ENCODE results near the gene OR2T4.

Gene OR2T4

DNA sequence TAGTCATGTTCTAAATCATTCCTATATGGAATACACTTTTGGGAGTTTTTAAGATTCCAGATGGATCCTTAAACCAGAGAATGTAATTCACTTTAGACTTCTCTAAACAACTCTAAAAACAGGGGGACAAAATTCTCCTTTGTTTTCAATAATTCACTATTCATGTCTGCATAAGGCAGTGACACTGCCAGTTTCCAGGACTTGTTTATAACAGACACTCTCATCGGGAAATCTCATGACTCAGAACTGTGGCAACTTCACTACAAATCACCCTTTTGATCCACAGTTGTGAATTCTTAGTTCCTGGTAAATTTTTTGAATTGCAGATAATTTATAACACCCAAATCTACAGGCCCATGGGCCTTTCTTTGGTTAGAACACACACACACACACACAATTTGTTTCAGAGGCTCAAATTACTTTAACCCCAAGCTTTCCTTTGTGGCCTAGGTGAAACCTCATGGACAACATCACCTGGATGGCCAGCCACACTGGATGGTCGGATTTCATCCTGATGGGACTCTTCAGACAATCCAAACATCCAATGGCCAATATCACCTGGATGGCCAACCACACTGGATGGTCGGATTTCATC lies at the start of gene OR2T4:
TSS of gene OR2T4 (plus strand) at position 545 of the 595 bp plus-strand sequence. CDS start at position 545, 0 bp downstream.
- no peak for DNase-seq

DNA sequence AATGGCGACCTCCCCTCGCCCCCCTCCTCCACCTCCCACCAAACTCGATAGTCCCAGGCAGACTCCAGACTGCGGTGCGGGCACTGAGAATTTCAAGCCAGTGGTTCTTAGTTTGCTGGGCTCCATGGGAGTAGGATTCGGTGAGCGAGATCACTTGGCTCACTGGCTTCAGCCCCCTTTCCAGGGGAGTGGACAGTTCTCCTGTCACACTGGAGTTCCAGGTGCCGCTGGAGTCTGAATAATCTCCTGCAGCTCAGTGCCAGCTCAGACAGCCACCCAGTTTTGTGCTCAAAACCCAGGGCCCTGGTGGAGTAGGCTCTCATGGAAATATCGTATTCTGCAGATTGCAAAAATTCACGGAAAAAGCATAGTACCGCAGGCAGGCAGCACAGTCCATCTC lies 44.7 kb upstream of the OR2T4 start:
- no peak for DNase-seq

- no peak for DNase-seq
These were observed 37.0 kb upstream of the OR2T4 start, which contains the start of gene OR2M7 for GRCh38 chr1:248324468-248324867. Gene OR2M7, minus strand, starts transcription at chr1:248324568. Its CDS starts 0 bp downstream, at chr1:248324568.

DNA sequence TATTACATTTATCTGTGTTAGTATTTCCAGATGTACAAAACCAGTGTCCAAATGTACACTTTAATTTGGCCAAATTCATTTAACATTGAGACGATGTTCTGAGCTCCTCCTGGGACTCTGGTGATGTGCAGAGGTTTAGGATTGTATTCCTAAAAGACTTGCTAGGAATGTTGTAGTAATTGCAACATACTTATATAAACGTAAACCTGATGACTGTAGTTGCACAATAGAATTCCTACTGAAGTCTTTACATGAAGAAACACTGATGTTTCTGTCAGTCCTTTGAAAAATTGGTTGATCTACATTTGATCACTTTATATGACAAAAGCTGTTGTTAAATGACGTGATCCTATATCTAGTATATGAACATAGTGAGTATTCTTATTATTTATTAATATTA lies 18.0 kb upstream of the OR2T4 start:
- DNase-seq: no peak

DNA sequence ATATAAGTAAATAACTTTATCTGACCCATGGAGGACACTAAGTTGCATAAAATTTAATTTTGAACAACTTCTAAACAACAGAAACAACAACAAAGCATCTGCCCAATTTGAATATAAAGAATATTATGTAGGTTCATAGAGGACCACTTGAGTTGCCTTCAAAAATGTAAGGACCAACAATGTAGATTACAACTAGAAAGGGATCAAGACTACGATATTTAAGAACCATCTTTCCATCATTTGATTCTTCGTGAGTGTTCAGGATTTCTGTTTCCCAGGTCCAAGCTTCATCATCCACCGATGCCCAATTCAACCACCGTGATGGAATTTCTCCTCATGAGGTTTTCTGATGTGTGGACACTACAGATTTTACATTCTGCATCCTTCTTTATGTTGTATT lies 13.0 kb upstream of the OR2T4 start, which contains the start of gene OR14C36:
TSS of gene OR14C36 (plus strand) at position 301 of the 400 bp plus-strand sequence. CDS start at position 301, 0 bp downstream.
- no peak for DNase-seq

- no peak for DNase-seq
These were observed 2.0 kb upstream of the OR2T4 start for GRCh38 chr1:248359415-248359814.

DNA sequence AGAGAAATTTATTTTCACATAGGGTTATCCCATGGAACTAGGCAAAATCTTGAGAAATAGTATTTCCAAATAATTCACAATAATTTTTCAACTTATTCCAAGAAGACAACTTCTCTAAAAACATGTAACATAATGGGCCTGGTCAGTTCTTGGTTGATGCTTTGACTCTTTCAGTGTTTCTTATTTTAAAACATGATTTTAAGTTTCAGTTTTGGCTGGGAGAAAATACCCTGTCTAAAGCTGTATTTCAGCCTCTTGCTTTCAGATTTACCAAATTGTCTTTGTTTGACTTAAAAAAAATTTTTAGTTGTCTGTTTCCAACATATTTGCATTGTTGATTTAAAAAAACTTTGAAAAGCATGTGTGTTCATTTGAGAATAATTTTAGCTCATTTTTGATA lies 5.1 kb downstream of the OR2T4 start:
- no peak for DNase-seq

- peak; percentile 7 for DNase-seq
These were observed 10.9 kb downstream of the OR2T4 start for GRCh38 chr1:248372394-248372793.

- DNase-seq: no peak
These were observed 12.3 kb downstream of the OR2T4 start for GRCh38 chr1:248373761-248374160.

DNA sequence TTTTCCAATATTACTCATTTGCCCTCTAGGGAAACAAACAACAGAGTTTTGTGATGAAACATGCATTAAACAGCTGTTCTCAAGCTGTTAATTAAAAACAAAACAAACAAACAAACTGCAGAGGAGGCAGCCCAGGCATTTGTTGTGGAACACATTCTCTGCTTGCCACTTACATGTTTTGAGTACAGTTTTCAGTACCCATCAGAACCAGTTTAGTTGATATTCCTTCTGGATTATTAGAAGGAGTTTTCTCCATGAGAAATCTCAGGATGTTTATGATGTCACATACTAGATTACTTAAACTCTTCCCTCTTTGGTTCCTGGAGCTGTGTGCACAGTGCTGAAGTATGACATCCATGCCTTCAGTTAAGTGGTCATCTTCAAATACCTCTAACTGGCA lies 14.0 kb downstream of the OR2T4 start, which contains the start of gene OR2T6:
TSS of gene OR2T6 (plus strand) at position 301 of the 400 bp plus-strand sequence. CDS start 11,863 bp downstream, outside the sequence.
- no peak for DNase-seq

GRCh38 chr1:248376916-248377315 lies 15.5 kb downstream of the OR2T4 start:
- DNase-seq: no peak

- DNase-seq: no peak
These were observed 19.4 kb downstream of the OR2T4 start for GRCh38 chr1:248380854-248381253.

- no peak for DNase-seq
These were observed 27.0 kb downstream of the OR2T4 start for GRCh38 chr1:248388426-248388825.

DNA sequence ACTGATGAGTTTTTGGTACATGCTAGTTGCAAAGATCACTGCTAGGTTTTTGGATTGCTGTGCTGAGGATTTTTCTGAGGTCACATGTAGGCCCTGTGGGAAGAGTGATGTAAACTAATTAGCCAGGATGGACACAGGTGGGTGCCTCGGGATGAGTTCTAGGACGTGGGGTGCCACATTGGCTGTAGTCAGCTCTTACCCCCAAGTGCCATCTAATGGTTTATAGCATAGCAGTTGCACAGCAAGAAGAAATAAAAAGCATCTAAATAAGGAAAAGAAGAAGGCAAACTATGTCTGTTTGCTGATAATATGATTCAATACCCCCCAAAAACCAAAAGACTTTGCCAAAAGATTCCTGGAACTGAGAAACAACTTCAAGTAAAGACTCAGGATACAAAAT lies 31.6 kb downstream of the OR2T4 start:
- no peak for DNase-seq

DNA sequence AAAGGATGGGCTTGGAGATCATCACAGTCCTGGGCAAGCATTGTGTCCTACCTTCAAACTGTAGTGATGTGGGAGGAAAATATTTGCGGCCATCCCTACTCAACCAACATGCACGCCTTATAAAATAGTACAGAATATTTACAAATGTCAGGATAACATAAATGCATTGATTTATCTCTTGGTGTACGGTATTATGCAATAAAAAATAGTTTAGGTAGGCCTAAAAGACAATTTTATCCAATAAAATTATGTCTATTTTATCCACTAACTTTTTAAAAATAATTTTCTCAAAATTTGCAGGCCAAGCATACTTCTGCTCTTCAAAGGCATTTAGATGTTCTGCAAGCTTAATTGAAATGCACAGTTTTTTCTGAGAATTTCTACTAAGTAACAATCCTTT lies 41.3 kb downstream of the OR2T4 start, which contains the start of gene OR2T1:
TSS of gene OR2T1 (plus strand) at position 301 of the 400 bp plus-strand sequence. CDS start 3,100 bp downstream, outside the sequence.
- DNase-seq: no peak

DNA sequence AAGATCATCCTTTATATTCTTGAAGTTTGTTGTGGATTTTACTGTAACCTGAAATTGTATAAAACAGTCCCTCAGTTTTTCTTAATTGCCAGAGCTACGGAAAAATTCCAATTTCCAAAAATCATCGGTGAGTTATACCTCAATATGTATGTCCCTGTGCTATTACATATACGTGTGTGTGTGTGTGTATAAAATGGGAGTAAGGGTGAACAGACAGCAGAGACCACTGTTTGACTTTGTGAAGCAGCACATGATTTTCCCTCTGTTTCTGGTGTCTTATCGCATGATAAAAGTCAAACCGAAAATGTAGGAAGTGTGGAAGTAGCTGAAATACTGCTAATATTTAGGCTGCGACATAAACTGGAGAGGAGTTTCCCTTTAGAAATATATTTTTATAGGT lies 42.6 kb downstream of the OR2T4 start:
- DNase-seq: no peak

GRCh38 chr1:248406721-248407692 lies 45.5 kb downstream of the OR2T4 start:
- no peak for DNase-seq

Data from CD4-positive, alpha-beta T cell treated with Interleukin-10 for 1 hour (primary cell).